T47D (cell line): ENCODE data around the gene CRTC2.
A peak's percentile ranks its signal among the peaks of the same experiment; 100 is the strongest.

Experiments used
- DNase-seq, 2 experiments: peaks; one replicate each; pipeline versions ENCODE4 v3.0.0 to v3.0.0-alpha.2; 2011 to 2012; ENCODE audit warnings: low read depth in 1 of 2, low spot score in 1 of 2
- JUND ChIP-seq: IDR thresholded peaks from 2 replicates; pipeline ENCODE4 v1.6.1; 2012; ENCODE audit warnings: low read depth
- in situ Hi-C: cut with HindIII; loops from 2 replicates; pipeline ENCODE4 v1.10.0; 2016; ENCODE audit warnings: low sequenced_read_pairs, low pct_unique_long_range_greater_than_20kb

CRTC2 gene

DNA sequence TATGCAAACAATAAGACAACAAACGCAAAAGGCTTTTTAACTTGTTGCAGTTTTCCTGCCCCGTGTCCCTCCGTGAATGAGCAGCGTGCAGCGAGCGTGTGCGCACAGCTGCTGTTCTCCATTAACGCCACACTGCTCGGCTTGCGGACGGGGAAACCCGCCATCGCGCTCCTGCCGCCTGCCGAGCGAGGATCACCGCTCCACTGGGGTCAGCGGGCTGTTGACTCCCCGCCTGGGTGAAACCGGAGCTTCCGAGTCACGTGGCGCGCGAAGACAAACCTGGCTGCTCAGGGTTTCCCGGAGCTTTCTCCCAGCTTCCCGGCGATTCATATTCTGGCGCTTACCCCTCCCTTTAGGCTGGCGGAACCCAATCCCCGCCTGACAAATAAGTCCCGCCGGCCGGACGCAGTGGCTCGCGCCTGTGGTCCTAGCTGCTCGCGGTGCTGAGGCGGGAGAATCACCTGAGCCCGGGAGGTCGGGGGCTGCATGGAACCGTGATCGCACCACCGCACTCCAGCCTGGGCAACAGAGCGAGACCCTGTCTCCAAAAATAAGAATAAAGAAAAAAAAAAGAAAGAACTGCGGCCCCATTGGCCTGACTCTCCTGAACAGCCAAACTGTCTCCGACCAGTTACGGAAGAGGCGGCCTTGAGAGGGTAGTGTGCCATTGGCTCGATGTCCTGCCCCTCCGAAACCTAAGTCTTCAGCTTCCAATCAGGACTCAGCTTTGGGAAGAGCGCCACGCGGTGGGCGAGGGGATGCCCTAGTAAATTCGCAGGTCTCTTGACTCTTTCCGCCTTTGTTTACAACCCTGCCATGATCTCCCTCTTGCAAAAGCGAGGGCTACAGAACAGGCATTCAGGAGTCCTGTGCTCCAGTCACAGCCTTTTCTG is 8.9 kb upstream of the CRTC2 start, which contains the start of gene CREB3L4:
CREB3L4 (plus strand) TSS at position 796 of the 893 bp plus-strand sequence. CDS start 624 bp downstream, outside the sequence.
- DNase-seq, result peak; percentile 76 to 99
- in situ Hi-C loops, result no loop called here
- no peak for TF ChIP-seq JUND

DNA sequence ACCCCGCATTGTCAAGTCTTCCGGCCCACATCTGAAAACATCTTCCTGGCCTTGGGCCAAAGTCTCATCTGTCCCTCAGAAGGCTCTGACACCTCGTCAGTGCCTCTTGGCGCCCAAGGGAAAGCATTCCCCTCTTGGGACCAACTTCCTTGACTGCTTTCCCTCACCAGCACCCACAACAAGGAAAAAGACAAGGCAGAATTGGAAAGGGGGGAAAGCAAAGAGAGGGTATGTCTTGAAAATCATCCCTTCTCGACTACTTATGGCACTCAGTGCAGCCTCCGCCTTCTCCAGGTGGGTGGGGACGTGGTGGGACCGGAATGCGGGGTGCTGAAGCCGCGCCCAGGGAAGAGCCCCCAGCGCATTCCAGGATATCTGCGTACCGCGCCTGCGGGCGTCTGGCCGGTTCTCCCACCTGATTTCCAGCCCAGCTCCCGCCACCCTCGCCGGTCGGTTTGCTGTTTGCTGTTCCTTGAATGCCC is 5.5 kb upstream of the CRTC2 start:
- peak; percentile 72; the same call in 1 of the 2 replicates for TF ChIP-seq JUND
- DNase-seq, result peak; percentile 55 to 98
- in situ Hi-C loops, result no loop called here

DNA sequence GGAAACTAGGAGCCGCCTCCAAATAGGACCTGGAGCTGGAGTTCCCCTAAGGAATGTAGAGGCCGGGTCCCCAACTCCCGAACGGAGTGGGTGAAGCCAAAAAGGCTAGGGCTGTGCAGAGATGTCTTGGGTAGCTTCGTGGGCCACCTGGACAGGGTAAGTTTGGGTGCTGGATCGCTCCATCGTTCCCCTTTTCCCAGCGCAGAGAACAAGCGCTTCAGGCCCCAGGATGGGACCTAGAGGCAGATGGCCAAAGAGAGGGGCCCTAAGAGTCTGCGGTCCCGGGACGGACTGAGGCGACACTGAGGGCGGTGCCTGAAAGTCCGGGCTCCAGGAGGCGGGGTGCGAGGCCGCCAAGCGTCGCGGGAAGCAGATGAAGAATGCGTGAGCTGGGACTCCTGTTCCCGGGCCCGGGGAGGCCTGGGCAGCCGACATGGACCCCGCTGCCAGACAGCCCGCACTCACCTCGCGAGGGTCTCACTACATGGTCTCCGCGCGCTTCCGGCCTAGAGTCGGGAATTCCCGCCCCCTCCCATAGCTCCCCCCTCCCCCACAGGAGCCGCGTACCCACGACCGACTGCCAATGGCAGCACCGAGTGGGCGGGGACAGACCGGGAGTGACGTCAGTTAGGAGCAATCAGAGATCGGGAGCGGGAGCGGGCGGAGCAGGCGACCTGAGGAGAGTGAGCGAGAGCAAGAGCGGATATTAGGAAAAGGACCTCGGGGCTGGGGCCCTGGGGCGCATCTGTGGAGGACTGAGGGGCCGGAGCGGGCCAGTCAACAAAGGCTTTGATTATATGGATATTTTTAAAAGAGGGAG is 4.8 kb upstream of the CRTC2 start, which contains the start of gene SLC39A1:
SLC39A1 (minus strand) TSS at position 508 of the 820 bp plus-strand sequence. CDS start 822 bp downstream, outside the sequence.
- DNase-seq, result peak; percentile 88 to 99
- TF ChIP-seq JUND, result no peak
- in situ Hi-C loops, result no loop called here

DNA sequence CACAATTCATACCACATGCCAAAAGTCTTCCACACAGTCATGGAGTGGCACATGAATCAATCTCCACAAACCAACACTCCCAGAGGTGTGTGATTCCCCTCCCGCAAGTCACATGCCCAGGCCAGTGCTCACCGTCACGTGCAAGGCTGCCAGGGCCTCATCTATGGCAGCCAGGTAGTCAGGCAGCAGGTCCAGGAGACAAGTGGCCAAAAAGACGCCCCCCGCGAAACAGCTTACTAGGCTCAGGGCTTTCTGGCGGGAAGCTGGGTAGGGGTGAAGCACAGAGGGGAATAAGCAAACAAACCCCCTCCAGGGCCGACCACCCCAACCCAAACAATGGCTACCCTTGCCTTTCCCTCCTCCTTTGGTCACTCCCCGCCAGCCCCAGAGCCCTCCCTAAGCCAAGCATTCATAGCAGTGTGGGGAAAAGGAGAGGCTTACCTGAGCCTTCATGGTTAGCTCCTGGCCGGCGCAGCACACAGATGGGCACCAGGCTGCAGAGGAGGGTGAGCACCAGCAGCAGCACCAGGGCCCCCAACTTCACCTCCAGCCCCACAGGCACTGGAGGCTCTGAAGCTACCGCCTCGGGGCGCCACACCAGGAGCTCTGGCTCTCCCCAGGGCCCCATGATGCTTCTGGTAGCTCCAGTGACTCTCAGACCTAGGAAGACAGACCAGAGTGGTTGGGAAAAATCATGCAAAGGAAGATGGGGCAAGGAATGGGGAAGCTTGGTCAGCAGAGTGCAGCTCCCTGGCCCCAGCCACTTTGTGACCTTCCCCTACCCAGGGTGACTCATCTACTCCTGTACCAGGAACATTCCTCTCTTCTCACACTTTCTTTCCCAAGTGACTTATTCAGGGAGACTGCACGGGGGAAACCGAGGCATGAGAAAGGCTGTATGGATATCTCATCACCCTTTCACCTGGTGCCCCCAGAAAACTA is 3.9 kb upstream of the CRTC2 start:
- TF ChIP-seq JUND, result no peak
- in situ Hi-C loops, result no loop called here
- peak in 1 of 2 experiments; percentile 60 for DNase-seq

DNA sequence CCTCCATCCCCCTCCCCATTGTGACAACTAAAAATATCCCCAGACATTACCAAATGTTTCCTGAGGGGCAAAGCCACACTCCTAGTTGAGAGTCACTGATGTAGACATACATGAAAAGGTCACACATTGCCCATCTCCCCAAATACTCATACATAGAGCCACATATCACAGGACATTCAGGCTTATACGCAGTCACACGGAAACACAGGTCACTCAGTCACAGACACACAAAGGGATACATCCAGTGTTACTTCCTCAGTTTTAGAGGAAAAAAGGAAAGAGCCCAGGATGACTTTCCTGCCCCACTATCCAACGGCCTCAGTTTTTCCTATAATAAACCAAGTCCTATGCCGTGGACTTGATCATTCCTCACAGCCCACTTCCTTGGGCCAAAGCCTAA is 3.0 kb upstream of the CRTC2 start:
- no peak for TF ChIP-seq JUND
- in situ Hi-C loops, result no loop called here
- no peak for DNase-seq

DNA sequence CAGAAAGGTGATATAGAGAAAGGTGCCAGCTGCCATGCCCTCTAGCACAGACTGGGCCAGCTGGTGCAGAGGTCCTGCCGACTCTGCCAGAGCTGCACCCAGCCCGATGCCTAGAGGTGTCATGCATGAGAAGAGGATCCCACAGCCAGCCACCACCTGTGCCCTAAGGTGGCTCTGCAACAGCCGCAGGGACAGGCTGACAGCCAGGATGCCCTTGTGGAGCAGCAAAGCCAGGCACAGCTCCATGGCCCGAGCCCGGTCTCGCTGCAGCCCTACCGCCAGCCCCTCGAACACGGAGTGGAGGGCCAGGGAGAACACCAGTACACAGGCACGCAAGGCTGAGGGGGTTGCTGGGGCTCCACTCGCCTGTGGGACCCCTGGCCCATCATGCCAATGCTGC is 1.8 kb upstream of the CRTC2 start:
- in situ Hi-C loops, result no loop called here
- DNase-seq, result no peak
- no peak for TF ChIP-seq JUND

DNA sequence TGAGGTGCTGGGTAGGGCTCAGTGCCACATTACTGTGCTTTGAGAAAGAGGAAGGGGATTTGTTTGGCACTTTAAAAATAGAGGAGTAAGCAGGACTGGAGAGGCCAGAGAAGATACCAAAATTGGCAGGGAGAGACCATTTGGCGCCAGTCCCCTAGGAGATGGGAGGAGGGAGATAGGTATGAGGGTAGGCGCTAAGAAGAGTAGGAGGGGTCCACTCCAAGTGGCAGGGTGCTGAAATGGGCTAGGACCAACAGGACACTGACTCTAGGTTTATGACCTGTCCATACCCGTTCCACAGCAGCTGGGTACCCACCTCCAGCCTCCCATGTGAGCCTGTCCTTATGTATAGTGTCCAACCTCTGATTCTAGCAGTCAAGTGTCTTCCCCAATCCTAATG is 1.0 kb upstream of the CRTC2 start:
- no peak for DNase-seq
- in situ Hi-C loops, result no loop called here
- no peak for TF ChIP-seq JUND

DNA sequence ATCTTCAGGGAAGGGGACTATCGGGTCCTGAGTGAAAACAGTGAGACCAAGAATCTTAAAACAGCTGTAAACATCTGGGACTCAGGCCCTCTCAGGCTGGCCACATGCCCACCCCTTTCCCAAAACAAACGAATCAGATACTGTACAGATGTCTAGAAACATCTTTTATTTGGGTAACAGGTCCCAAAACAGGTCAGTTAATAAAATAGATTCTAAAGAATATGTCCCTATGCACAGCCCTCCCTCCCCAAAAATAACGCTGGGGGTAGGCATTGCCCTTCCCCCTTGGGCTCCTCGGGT is 499 bp upstream of the CRTC2 start:
- no peak for DNase-seq
- no peak for TF ChIP-seq JUND
- in situ Hi-C loops, result no loop called here

DNA sequence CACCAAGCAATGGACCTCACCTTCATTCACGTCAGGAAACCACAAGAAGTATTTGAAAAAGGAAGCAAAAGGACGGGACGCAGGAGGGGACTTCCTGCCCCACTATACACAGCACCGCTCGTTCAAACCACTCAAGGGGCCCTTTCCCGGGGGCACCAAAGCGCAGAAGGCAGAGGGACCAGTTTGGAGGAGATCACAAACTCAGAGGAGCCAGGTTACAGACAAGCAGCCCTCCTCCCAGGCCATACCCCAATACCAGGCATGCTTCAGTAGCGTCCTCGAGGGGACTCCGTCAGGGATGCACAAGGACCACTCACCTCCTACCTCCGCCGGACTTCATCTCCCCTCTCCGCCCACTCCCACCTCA is 685 bp downstream of the CRTC2 start:
- DNase-seq, result no peak
- in situ Hi-C loops, result no loop called here
- no peak for TF ChIP-seq JUND

DNA sequence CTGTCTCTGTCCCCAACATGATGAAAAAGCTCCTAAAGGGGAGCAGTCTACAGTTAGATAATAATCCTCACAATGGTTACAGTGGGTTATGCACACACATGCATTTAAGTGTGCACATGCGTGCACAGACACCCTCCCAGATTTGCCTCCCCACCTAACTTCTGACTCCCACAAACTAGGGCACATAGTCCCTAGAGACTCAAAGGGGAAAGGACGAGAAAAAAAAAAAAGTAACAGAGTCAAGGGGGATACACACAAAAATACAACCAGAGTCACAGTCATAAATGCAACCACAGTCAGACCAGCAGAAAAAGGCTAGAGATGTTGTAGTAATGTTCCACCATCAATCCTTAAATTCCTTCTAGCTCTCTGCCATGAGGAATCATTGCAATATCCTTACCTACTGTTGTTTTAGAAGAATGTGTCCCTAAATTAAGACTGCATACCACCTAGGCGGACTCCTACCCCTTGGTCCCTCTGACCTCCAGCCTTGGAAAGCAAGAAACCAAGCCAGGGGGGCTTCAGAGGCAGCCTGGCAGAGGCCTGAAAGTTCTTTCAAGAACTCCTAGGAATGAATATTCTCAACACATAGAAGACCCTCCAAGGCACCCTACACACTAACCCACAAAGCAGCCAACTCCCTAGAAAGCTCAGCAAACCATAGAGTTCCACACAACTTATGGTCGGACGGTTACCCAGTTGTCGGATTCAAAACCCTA is 1.3 kb downstream of the CRTC2 start:
- in situ Hi-C loops, result no loop called here
- no peak for DNase-seq
- TF ChIP-seq JUND, result no peak

DNA sequence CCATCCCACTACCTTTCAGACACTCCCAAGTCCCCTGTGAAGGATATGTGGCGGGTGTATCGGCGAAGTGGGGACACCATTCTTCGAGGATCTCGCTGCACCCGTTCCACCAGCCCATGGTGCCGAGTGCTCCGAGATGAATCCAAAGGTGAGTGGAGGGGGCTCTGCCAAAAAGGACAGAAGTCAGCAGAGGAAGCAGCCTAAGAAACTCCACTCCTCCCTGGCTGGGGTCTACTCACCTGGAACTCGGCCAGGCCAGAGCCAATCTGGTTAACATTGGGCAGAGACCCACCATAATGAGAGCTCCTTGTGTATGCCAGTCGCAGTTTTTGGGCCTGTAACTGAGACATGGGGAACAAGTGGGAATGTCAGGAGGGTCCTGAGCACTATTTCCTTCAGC is 3.6 kb downstream of the CRTC2 start:
- in situ Hi-C loops, result no loop called here
- TF ChIP-seq JUND, result no peak
- no peak for DNase-seq

DNA sequence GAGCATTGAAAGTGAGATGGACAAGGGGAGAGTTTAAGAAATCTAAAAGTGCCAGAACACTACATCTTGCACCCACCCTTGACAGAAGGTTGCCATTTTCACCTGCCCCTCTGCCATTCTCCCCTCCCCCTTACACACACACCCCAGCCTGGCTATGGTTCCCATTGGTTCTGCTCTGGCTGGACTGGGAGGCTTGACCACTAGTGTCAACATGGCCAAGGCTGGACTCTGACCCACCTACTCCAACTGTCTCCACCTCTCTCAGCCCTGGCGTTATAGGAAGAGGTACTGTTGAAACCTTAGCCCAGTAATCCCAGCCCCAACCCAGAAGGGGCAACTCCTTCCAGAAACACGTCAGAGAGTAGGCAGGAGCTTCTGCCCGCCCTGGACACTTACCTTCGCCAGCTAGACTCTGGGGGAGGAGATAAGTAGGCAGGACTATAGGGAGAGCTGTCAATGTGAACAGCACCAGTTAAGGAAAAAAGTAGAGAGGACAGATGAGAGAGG is 4.5 kb downstream of the CRTC2 start:
- no peak for DNase-seq
- TF ChIP-seq JUND, result no peak
- in situ Hi-C loops, result no loop called here
